KMS-11 (cell line): ENCODE data around the gene MAML2.

ENCODE experiments used
- H2AFZ ChIP-seq: fragments of 200-600 bp; sonication (generic); 2 replicates; pipeline ENCODE4 v1.6.1; 2016; ENCODE audit warnings: antibody characterized with exemption, mixed run types, low read depth
- H3K27ac ChIP-seq: fragments of 200-600 bp; sonication (generic); 2 replicates; pipeline ENCODE4 v1.6.1; 2016; ENCODE audit warnings: mild to moderate bottlenecking, mixed run types
- H3K27me3 ChIP-seq: fragments of 200-600 bp; sonication (generic); 2 replicates; pipeline ENCODE4 v1.6.1; 2017; ENCODE audit warnings: mild to moderate bottlenecking, low read depth, mixed run types, moderate library complexity; ENCODE audit not compliant: insufficient read depth
- H3K36me3 ChIP-seq: fragments of 200-600 bp; sonication (generic); 2 replicates; pipeline ENCODE4 v1.6.1; 2017; ENCODE audit warnings: mild to moderate bottlenecking, mixed run types; ENCODE audit not compliant: insufficient read depth
- H3K4me1 ChIP-seq: fragments of 200-600 bp; sonication (generic); 2 replicates; pipeline ENCODE4 v1.6.1; 2016; ENCODE audit warnings: mild to moderate bottlenecking, low read depth, mixed run types; ENCODE audit not compliant: poor library complexity, severe bottlenecking
- H3K4me2 ChIP-seq: fragments of 200-600 bp; sonication (generic); 2 replicates; pipeline ENCODE4 v1.7.0; 2016; ENCODE audit warnings: mild to moderate bottlenecking, mixed run types
- H3K4me3 ChIP-seq: fragments of 200-600 bp; sonication (generic); IDR thresholded peaks from 2 replicates; pipeline ENCODE4 v1.6.1; 2017; ENCODE audit warnings: low read depth, low read length, mixed read lengths; ENCODE audit not compliant: insufficient read depth
- H3K79me2 ChIP-seq: fragments of 200-600 bp; sonication (generic); 2 replicates; pipeline ENCODE4 v1.6.1; 2016; ENCODE audit warnings: low read depth, mixed run types; ENCODE audit not compliant: insufficient read depth
- H3K9ac ChIP-seq: fragments of 200-600 bp; sonication (generic); 2 replicates; pipeline ENCODE4 v1.6.1; 2016; ENCODE audit warnings: mild to moderate bottlenecking, mixed run types
- H4K20me1 ChIP-seq: fragments of 200-600 bp; sonication (generic); 2 replicates; pipeline ENCODE4 v1.6.1; 2016; ENCODE audit warnings: mild to moderate bottlenecking, mixed run types; ENCODE audit not compliant: insufficient read depth
- CTCF ChIP-seq: fragments of 200-600 bp; sonication (generic); conservative IDR thresholded peaks from 2 replicates; pipeline ENCODE4 v1.6.1; 2017; ENCODE audit warnings: low read depth, mild to moderate bottlenecking, antibody characterized with exemption, low read length, moderate library complexity, mixed read lengths

The MAML2 gene

GRCh38 chr11:96242191-96242847 is 100.7 kb downstream of the MAML2 start:
- no peaks in the 10 kb centered on the region for H3K4me1 ChIP-seq
- no peak overlapping the region for H3K9ac ChIP-seq
- H3K27me3 ChIP-seq: no peaks in the 10 kb centered on the region
- no peak overlapping the region for H3K4me3 ChIP-seq
- no peak for TF ChIP-seq CTCF
- H2AFZ ChIP-seq: no peak overlapping the region
- H3K4me2 ChIP-seq: no peak overlapping the region
- H3K27ac ChIP-seq: no peak overlapping the region
- no peaks in the 10 kb centered on the region for H3K36me3 ChIP-seq
- no peaks in the 10 kb centered on the region for H3K79me2 ChIP-seq
- no peaks in the 10 kb centered on the region for H4K20me1 ChIP-seq

- H3K9ac ChIP-seq: no peak overlapping the region
- H3K79me2 ChIP-seq: no peaks in the 10 kb centered on the region
- H3K4me2 ChIP-seq: no peak overlapping the region
- H3K27ac ChIP-seq: no peak overlapping the region
- H4K20me1 ChIP-seq: no peaks in the 10 kb centered on the region
- no peak overlapping the region for H3K4me3 ChIP-seq
- TF ChIP-seq CTCF: no peak
- H3K36me3 ChIP-seq: no peaks in the 10 kb centered on the region
- H2AFZ ChIP-seq: no peak overlapping the region
- no peaks in the 10 kb centered on the region for H3K27me3 ChIP-seq
- no peaks in the 10 kb centered on the region for H3K4me1 ChIP-seq
These were observed 101.6 kb downstream of the MAML2 start for GRCh38 chr11:96241331-96241841.

- Histone ChIP-seq H3K9ac (no peak overlapping the region), H3K4me3 (no peak overlapping the region), H3K27me3 (no peaks in the 10 kb centered on the region), H2AFZ (no peak overlapping the region), H3K79me2 (no peaks in the 10 kb centered on the region), H4K20me1 (no peaks in the 10 kb centered on the region), H3K4me2 (no peak overlapping the region), H3K4me1 (no peaks in the 10 kb centered on the region), H3K27ac (no peak overlapping the region), H3K36me3 (no peaks in the 10 kb centered on the region)
- TF ChIP-seq CTCF: no peak
These were observed 104.3 kb downstream of the MAML2 start for GRCh38 chr11:96238563-96239135.

- Histone ChIP-seq H2AFZ (no peak overlapping the region), H3K79me2 (no peaks in the 10 kb centered on the region), H3K4me3 (no peak overlapping the region), H3K4me1 (no peaks in the 10 kb centered on the region), H3K27ac (no peak overlapping the region), H4K20me1 (no peaks in the 10 kb centered on the region), H3K9ac (no peak overlapping the region), H3K27me3 (no peaks in the 10 kb centered on the region), H3K4me2 (no peak overlapping the region), H3K36me3 (no peaks in the 10 kb centered on the region)
- no peak for TF ChIP-seq CTCF
These were observed 105.2 kb downstream of the MAML2 start for GRCh38 chr11:96237766-96238266.
